ENCODE data around the gene ZDHHC23. TPM values are rescaled to one million over a fixed set of nuclear protein-coding genes. Genes with fewer than 3 reads are reported as not detected.

ZDHHC23 gene
- total and polyA plus RNA-seq, 9 of the 15 experiments (the other 6 are each of a cell fraction or from before 2014, with no cell fraction given) = 0.22 to 2.7 (median 0.55) TPM

GRCh38 chr3:114011059-114011797 is 63.4 kb downstream of the ZDHHC23 start:
- TF ChIP-seq CTCF (IDR thresholded peaks at IDR 0.05 in 2 of 3, conservative IDR thresholded peaks at IDR 0.05 in 1 of 3; ENCODE audit: insufficient read depth in 2 of 3, low read depth in 1 of 3, low read length in 3 of 3) = no peak
- no peak for TF ChIP-seq ZNF740 (CRISPR knock-in tag; IDR thresholded peaks at IDR 0.05)
- no peak for TF ChIP-seq ZNF740 (tag; IDR thresholded peaks at IDR 0.05)
- no peak for TF ChIP-seq HMGN3 (IDR thresholded peaks at IDR 0.05; ENCODE audit: borderline replicate concordance, extremely low read depth, insufficient read length, low read depth, low read length)
- no peak for TF ChIP-seq U2AF1 (optimal IDR thresholded peaks at IDR 0.05; ENCODE audit: low read depth, low read length)
- TF ChIP-seq ZFPM2 (CRISPR knock-in tag; IDR thresholded peaks at IDR 0.05) = no peak
- TF ChIP-seq C11orf30 (IDR thresholded peaks at IDR 0.05; ENCODE audit: low read depth) = no peak
- no peak for TF ChIP-seq NBN (IDR thresholded peaks at IDR 0.05; ENCODE audit: low read depth)
- no peak for TF ChIP-seq PTBP1 (IDR thresholded peaks at IDR 0.05; ENCODE audit: low read depth, low read length)
- TF ChIP-seq FOXJ3 (CRISPR knock-in tag; IDR thresholded peaks at IDR 0.05) = no peak
- no peak for TF ChIP-seq RFX1 (IDR thresholded peaks at IDR 0.05)
- no peak for TF ChIP-seq HINFP (tag; conservative IDR thresholded peaks at IDR 0.05; ENCODE audit: low read depth)
- TF ChIP-seq ZSCAN29 (IDR thresholded peaks at IDR 0.05) = no peak
- TF ChIP-seq CBFA2T3 (IDR thresholded peaks at IDR 0.05) = no peak
- no peak for TF ChIP-seq CBFA2T2 (conservative IDR thresholded peaks at IDR 0.05)
- BruUV-seq (replicated peaks) = no TSS peak
- Histone ChIP-seq H4K20me1 (replicated peaks; ENCODE audit: control insufficient read depth, insufficient read depth, low read length) (no peaks in the 10 kb centered on the region), H2AFZ (ENCODE audit: low read depth, low read length) (no peak overlapping the region), H3K79me2 (ENCODE audit: control insufficient read depth, insufficient read depth, low read length) (no peaks in the 10 kb centered on the region), H3K9me1 (ENCODE audit: control insufficient read depth, insufficient read depth, low read length) (no peaks in the 10 kb centered on the region), H3K9me3 (replicated peaks; ENCODE audit: control insufficient read depth, insufficient read depth, low read depth, low read length) (no peaks in the 10 kb centered on the region), H3K9ac (ENCODE audit: insufficient read depth in 1 of 2, low read depth in 2 of 2, low read length in 2 of 2) (no peak overlapping the region), H3K27ac (ENCODE audit: extremely low read depth, low read depth, low read length) (no peak overlapping the region), H3K27me3 (ENCODE audit: control insufficient read depth in 2 of 2, insufficient read depth in 2 of 2, low read length in 2 of 2) (peaks cover 0 to 4% of the 10 kb centered on the region in 2 experiments; a peak in 1 of 5 replicates), H3K4me3 (no peak overlapping the region), H3K4me2 (ENCODE audit: insufficient read depth, low read length) (no peak overlapping the region), H3K36me3 (ENCODE audit: control insufficient read depth, insufficient read depth, low read length) (no peaks in the 10 kb centered on the region), H3K4me1 (replicated peaks in 1 of 2; ENCODE audit: control insufficient read depth in 2 of 2, insufficient read depth in 2 of 2, low read length in 2 of 2) (no peaks in the 10 kb centered on the region)
- in situ Hi-C loops (cut with MboI) = no loop called here
- DNase-seq (ENCODE audit: extremely low read depth in 1 of 4, low spot score in 3 of 4) (no peak), FAIRE-seq (no peak), ATAC-seq (no peak)
- ChIA-PET CTCF (ENCODE audit: low intra/inter-chr PET ratio) (no interaction called here), POLR2A (no interaction called here)
- intact Hi-C loops (cut with micrococcal nuclease) = no loop called here
- 0% methylated on average over 2 of the region's 2 CpGs for whole genome bisulfite sequencing (ENCODE audit: insufficient coverage, low coverage, missing lambda C conversion rate)
